ENCODE data around the gene WDR90. TPM values are rescaled to one million over a fixed set of nuclear protein-coding genes. Genes with fewer than 3 reads are reported as not detected.
A peak's percentile ranks its signal among the peaks of the same experiment; 100 is the strongest.

Gene WDR90
- total and polyA plus RNA-seq, 2 of the 13 experiments (the other 11 are each of a cell fraction or from before 2014, with no cell fraction given) = 14.9 to 28.9 TPM

DNA sequence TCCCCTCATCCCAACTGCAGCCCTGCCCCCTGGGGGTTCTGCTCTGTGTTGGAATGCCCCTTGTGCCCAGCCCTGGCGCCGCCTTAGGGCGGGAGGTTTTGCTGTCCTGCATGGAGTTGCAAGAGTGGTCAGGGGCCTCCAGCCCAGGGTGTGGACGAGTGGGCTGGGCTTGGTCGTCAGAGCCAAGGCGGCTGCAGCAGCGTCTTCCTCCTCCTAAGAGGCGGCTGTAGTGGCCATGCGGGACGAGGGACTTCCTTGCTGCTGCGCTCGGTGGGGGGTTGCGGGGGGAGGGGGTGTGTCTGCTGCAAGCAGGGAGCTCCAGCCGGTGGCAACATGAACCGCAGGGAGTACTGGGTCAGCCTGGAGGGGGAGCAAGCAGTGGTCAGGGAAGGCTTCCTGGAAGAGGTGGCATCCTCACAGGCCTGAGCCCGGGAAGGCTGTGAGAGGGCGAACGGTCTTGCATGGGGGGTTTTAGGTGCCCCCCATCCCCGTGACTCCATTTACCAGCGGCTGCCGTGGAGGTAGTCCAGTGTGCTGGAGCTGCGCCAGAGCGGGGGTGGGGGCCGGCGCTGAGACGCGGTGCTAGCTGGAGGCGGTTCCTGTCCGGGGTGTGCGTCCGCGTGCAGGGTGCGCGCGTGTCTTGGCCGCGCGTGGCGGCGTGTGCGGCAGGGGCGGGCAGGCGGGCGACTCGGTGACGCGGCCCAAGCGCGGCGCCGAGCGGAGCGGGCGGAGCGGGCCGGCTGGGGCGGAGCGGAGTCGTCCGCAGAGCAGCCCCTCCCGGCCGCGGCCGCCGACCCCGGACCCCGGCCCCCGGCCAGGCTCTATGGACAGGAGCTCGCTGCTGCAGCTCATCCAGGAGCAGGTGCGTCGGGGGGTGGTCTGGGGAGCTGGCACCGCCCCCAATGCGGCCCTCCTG, 26.1 kb downstream of the WDR90 start, which contains the start of gene RHBDL1 (continued):
- TF ChIP-seq SP1 (IDR thresholded peaks at IDR 0.05) (no peak), SP1 (CRISPR knock-in tag; IDR thresholded peaks at IDR 0.05) (no peak), MYC (CRISPR knock-in tag; IDR thresholded peaks at IDR 0.05; ENCODE audit: borderline replicate concordance) (0 out of 2 replicates have a peak, but pooled peaks have one; percentile 11), AKAP8 (CRISPR knock-in tag; IDR thresholded peaks at IDR 0.05) (peak; percentile 96), ETV6 (CRISPR knock-in tag; conservative IDR thresholded peaks at IDR 0.05) (no peak), KMT2B (CRISPR knock-in tag; IDR thresholded peaks at IDR 0.05) (no peak), MAZ (IDR thresholded peaks at IDR 0.05; ENCODE audit: borderline replicate concordance, low read depth, low read length) (no peak), MAZ (CRISPR knock-in tag; IDR thresholded peaks at IDR 0.05; ENCODE audit: low read depth) (0 out of 2 replicates have a peak, but pooled peaks have one; percentile 4), ZNF776 (CRISPR knock-in tag; IDR thresholded peaks at IDR 0.05) (no peak), GATAD1 (CRISPR knock-in tag; IDR thresholded peaks at IDR 0.05) (no peak), DMAP1 (CRISPR knock-in tag; IDR thresholded peaks at IDR 0.05) (no peak), ZSCAN25 (CRISPR knock-in tag; IDR thresholded peaks at IDR 0.05) (peak; percentile 10; the same call in 1 of the 2 replicates), MAFF (IDR thresholded peaks at IDR 0.05; ENCODE audit: low read depth, low read length) (no peak)
- TF ChIP-seq, protein P1, sequence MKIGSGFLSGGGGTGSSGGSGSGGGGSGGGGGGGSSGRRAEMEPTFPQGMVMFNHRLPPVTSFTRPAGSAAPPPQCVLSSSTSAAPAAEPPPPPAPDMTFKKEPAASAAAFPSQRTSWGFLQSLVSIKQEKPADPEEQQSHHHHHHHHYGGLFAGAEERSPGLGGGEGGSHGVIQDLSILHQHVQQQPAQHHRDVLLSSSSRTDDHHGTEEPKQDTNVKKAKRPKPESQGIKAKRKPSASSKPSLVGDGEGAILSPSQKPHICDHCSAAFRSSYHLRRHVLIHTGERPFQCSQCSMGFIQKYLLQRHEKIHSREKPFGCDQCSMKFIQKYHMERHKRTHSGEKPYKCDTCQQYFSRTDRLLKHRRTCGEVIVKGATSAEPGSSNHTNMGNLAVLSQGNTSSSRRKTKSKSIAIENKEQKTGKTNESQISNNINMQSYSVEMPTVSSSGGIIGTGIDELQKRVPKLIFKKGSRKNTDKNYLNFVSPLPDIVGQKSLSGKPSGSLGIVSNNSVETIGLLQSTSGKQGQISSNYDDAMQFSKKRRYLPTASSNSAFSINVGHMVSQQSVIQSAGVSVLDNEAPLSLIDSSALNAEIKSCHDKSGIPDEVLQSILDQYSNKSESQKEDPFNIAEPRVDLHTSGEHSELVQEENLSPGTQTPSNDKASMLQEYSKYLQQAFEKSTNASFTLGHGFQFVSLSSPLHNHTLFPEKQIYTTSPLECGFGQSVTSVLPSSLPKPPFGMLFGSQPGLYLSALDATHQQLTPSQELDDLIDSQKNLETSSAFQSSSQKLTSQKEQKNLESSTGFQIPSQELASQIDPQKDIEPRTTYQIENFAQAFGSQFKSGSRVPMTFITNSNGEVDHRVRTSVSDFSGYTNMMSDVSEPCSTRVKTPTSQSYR (CRISPR knock-in tag; IDR thresholded peaks at IDR 0.05; ENCODE audit: borderline replicate concordance) = peak; percentile 34; the same call in 1 of the 2 replicates
- TF ChIP-seq, protein P2, sequence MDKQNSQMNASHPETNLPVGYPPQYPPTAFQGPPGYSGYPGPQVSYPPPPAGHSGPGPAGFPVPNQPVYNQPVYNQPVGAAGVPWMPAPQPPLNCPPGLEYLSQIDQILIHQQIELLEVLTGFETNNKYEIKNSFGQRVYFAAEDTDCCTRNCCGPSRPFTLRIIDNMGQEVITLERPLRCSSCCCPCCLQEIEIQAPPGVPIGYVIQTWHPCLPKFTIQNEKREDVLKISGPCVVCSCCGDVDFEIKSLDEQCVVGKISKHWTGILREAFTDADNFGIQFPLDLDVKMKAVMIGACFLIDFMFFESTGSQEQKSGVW (CRISPR knock-in tag; IDR thresholded peaks at IDR 0.05; ENCODE audit: borderline replicate concordance) = no peak
- TF ChIP-seq, protein P3, sequence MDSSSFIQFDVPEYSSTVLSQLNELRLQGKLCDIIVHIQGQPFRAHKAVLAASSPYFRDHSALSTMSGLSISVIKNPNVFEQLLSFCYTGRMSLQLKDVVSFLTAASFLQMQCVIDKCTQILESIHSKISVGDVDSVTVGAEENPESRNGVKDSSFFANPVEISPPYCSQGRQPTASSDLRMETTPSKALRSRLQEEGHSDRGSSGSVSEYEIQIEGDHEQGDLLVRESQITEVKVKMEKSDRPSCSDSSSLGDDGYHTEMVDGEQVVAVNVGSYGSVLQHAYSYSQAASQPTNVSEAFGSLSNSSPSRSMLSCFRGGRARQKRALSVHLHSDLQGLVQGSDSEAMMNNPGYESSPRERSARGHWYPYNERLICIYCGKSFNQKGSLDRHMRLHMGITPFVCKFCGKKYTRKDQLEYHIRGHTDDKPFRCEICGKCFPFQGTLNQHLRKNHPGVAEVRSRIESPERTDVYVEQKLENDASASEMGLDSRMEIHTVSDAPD (CRISPR knock-in tag; IDR thresholded peaks at IDR 0.05) = no peak
